Keratinocyte (primary cell): ENCODE results near the gene STAC3.

Experiments
- CTCF ChIP-seq, 3 experiments: IDR thresholded peaks in 1 of 3; conservative IDR thresholded peaks in 1 of 3; optimal IDR thresholded peaks in 1 of 3; 2 replicates in 2 of 3; 3 replicates in 1 of 3; pipeline versions ENCODE3 to v1.5.1; 2011; ENCODE audit warnings: low read length in 3 of 3, mild to moderate bottlenecking in 3 of 3, moderate library complexity in 2 of 3, control low read depth in 1 of 3, inconsistent platforms in 1 of 3; ENCODE audit not compliant: insufficient read depth in 2 of 3; ENCODE audit errors: extremely low read depth in 1 of 3
- EZH2 ChIP-seq: IDR thresholded peaks from one replicate; pipeline ENCODE4 v1.6.1; 2012; ENCODE audit warnings: inconsistent platforms, mild to moderate bottlenecking, low read length, moderate library complexity

DNA sequence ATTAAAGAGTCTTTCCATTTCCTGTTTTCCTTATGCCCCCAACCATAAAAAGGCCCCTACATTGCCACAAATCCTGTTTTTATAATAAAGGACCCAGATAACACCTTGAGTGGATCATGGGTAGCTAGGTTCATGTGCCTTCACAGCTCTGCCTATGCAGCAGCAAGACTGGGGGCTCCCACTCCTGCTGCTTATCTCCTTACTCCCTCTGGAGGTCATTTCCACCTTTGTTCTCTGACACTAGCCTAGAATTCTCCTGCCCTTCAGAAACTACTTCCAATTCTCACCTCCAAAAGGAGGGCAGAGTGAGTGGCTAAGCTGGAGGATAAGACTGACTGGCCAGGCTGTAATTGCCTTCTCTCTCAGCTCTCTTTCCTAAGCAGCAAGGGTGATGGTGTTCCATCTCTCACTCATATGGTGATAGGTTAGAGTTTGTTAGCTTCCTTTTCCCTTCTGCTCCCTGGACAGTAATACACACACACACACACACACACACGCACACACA, 20.0 kb upstream of the STAC3 start:
- TF ChIP-seq CTCF (optimal IDR thresholded peaks at IDR 0.05 in 1 of 3, IDR thresholded peaks at IDR 0.05 in 1 of 3, conservative IDR thresholded peaks at IDR 0.05 in 1 of 3; ENCODE audit: extremely low read depth in 1 of 3, insufficient read depth in 2 of 3, low read length in 3 of 3) (no peak), EZH2 (no peak)
